SK-N-SH (cell line): ENCODE results near the gene RASGEF1C. TPM values are rescaled to one million over a fixed set of nuclear protein-coding genes. Genes with fewer than 3 reads are reported as not detected.

Experiments
- CTCF ChIA-PET: fragments of 300-600, 350-600 bp; formaldehyde crosslinking; extraction: SDS; loops from one replicate; lab custom pipeline; 2021; lab: Yijun Ruan, JAX
- POLR2A ChIA-PET: fragments of 350-600 bp; sonication (Branson Sonifier 250); formaldehyde crosslinking; extraction: SDS; loops from one replicate; lab custom pipeline; 2020; ENCODE audit warnings: antibody characterized with exemption, inconsistent platforms; lab: Yijun Ruan, JAX
- DNase-seq: peaks from one replicate; pipeline ENCODE4 v3.0.0; 2012
- H2AFZ ChIP-seq: fragments of 200-600 bp; sonication (generic); 2 replicates; pipeline ENCODE4 v1.8.1; 2016; ENCODE audit warnings: antibody characterized with exemption, mild to moderate bottlenecking, low read depth
- H3F3A ChIP-seq: fragments of 200-600 bp; sonication (generic); replicated peaks from 2 replicates; pipeline ENCODE3; 2016; ENCODE audit warnings: antibody characterized with exemption, mild to moderate bottlenecking; ENCODE audit not compliant: insufficient read depth
- H3K27ac ChIP-seq, 2 experiments: fragments of 200-500 bp in 1 of 2; fragments of 200-600 bp in 1 of 2; sonication (Bioruptor generic) in 1 of 2; sonication (generic), shearing (Covaris generic) in 1 of 2; 2 replicates each; pipeline versions ENCODE4 v1.5.1 to v1.6.1; 2014 to 2016; ENCODE audit warnings: low read depth in 2 of 2, inconsistent platforms in 1 of 2, low read length in 1 of 2, mild to moderate bottlenecking in 1 of 2, mixed read lengths in 1 of 2
- H3K27me3 ChIP-seq: fragments of 200-600 bp; sonication (generic), shearing (Covaris generic); 2 replicates; pipeline ENCODE4 v1.6.1; 2016; ENCODE audit warnings: mixed run types; ENCODE audit not compliant: insufficient read depth
- H3K36me3 ChIP-seq, 2 experiments: fragments of 200-500 bp in 1 of 2; fragments of 200-600 bp in 1 of 2; sonication (Bioruptor generic) in 1 of 2; sonication (generic) in 1 of 2; replicated peaks in 1 of 2; 2 replicates each; pipeline versions ENCODE3 to v1.5.1; 2014 to 2016; ENCODE audit warnings: low read length in 1 of 2, mild to moderate bottlenecking in 1 of 2; ENCODE audit not compliant: insufficient read depth in 2 of 2, control insufficient read depth in 1 of 2
- H3K4me1 ChIP-seq, 2 experiments: fragments of 200-500 bp in 1 of 2; fragments of 200-600 bp in 1 of 2; sonication (Bioruptor generic) in 1 of 2; sonication (generic), shearing (Covaris generic) in 1 of 2; 2 replicates each; pipeline versions ENCODE4 v1.5.1 to v1.6.1; 2014 to 2016; ENCODE audit warnings: low read depth in 1 of 2, low read length in 1 of 2, mixed run types in 1 of 2; ENCODE audit not compliant: insufficient read depth in 2 of 2, control insufficient read depth in 1 of 2
- H3K4me2 ChIP-seq: fragments of 200-600 bp; sonication (generic), shearing (Covaris generic); 2 replicates; pipeline ENCODE4 v1.6.1; 2017; ENCODE audit warnings: mixed run types
- H3K4me3 ChIP-seq, 2 experiments: fragments of 200-500 bp in 1 of 2; fragments of 200-600 bp in 1 of 2; sonication (Bioruptor generic) in 1 of 2; sonication (generic), shearing (Covaris generic) in 1 of 2; 2 replicates each; pipeline versions ENCODE4 v1.5.1 to v1.8.1; 2014 to 2016; ENCODE audit warnings: low read depth in 2 of 2, inconsistent platforms in 1 of 2, low read length in 1 of 2, mild to moderate bottlenecking in 1 of 2, mixed read lengths in 1 of 2, moderate library complexity in 1 of 2
- H3K79me2 ChIP-seq: fragments of 200-600 bp; sonication (generic); 2 replicates; pipeline ENCODE4 v1.8.1; 2017; ENCODE audit warnings: mild to moderate bottlenecking; ENCODE audit not compliant: insufficient read depth
- H3K9ac ChIP-seq: fragments of 200-600 bp; sonication (generic); 2 replicates; pipeline ENCODE4 v1.6.1; 2017; ENCODE audit warnings: mixed run types
- H3K9me2 ChIP-seq: fragments of 200-600 bp; sonication (generic); 2 replicates; pipeline ENCODE4 v1.6.1; 2017; ENCODE audit warnings: mixed run types
- H3K9me3 ChIP-seq: fragments of 200-600 bp; sonication (generic); 2 replicates; pipeline ENCODE4 v1.6.1; 2017; ENCODE audit warnings: mixed run types, mild to moderate bottlenecking, moderate library complexity
- H4K20me1 ChIP-seq: fragments of 200-600 bp; sonication (generic); 2 replicates; pipeline ENCODE4 v1.6.1; 2017; ENCODE audit warnings: mild to moderate bottlenecking, mixed run types; ENCODE audit not compliant: insufficient read depth
- CHD2 ChIP-seq: fragments of 150-350 bp; IDR thresholded peaks from 2 replicates; pipeline ENCODE4 v1.6.1; 2018; ENCODE audit warnings: low read length; ENCODE audit not compliant: partially characterized antibody
- ELF1 ChIP-seq: IDR thresholded peaks from 2 replicates; pipeline ENCODE4 v1.4.0; 2012
- EP300 ChIP-seq, 2 experiments: IDR thresholded peaks; 2 replicates each; pipeline versions ENCODE4 v1.4.0 to v1.6.1; 2012; ENCODE audit warnings: borderline replicate concordance in 1 of 2, low read depth in 1 of 2, low read length in 1 of 2
- EZH2phosphoT487 ChIP-seq: fragments of 200-600 bp; sonication (generic); IDR thresholded peaks from 2 replicates; pipeline ENCODE4 v1.6.1; 2017; ENCODE audit warnings: low read depth, mixed run types, mild to moderate bottlenecking, antibody characterized with exemption, moderate library complexity, borderline replicate concordance
- FOXJ3 ChIP-seq: sonication (generic); formaldehyde crosslinking; IDR thresholded peaks from 2 replicates; pipeline ENCODE4 v1.5.1; 2020; ENCODE audit warnings: mild to moderate bottlenecking, missing genetic modification reagents
- JUND ChIP-seq: IDR thresholded peaks from 2 replicates; pipeline ENCODE4 v1.4.0; 2012
- MXI1 ChIP-seq: IDR thresholded peaks from 2 replicates; pipeline ENCODE4 v1.6.1; 2012; ENCODE audit warnings: mild to moderate bottlenecking, low read depth, low read length, improper control_type of control experiment
- RAD21 ChIP-seq: IDR thresholded peaks from 2 replicates; pipeline ENCODE4 v1.6.1; 2012; ENCODE audit warnings: mild to moderate bottlenecking, low read length
- RCOR1 ChIP-seq: fragments of 150-350 bp; IDR thresholded peaks from 2 replicates; pipeline ENCODE4 v1.6.1; 2017; ENCODE audit warnings: antibody characterized with exemption, low read length
- RFX5 ChIP-seq: IDR thresholded peaks from 2 replicates; pipeline ENCODE4 v1.6.1; 2012; ENCODE audit warnings: mild to moderate bottlenecking, improper control_type of control experiment, low read length
- TAF1 ChIP-seq: IDR thresholded peaks from 2 replicates; pipeline ENCODE4 v1.6.1; 2012; ENCODE audit warnings: low read depth, mild to moderate bottlenecking, low read length, moderate library complexity, borderline replicate concordance
- TEAD4 ChIP-seq: IDR thresholded peaks from 2 replicates; pipeline ENCODE4 v1.4.0; 2012; ENCODE audit warnings: mild to moderate bottlenecking, borderline replicate concordance; ENCODE audit not compliant: insufficient read depth
- USF2 ChIP-seq: fragments of 150-350 bp; IDR thresholded peaks from 2 replicates; pipeline ENCODE4 v1.6.1; 2017; ENCODE audit warnings: antibody characterized with exemption, low read length, low read depth, borderline replicate concordance
- YY1 ChIP-seq: IDR thresholded peaks from 2 replicates; pipeline ENCODE4 v1.4.0; 2012; ENCODE audit warnings: low read depth, mild to moderate bottlenecking
- WGBS: methylation state at CpG from one replicate; pipeline ENCODE4 v1.1.6; 2017; ENCODE audit warnings: low lambda C conversion rate; 5-methylcytosine and 5-hydroxymethylcytosine counted together
- polyA plus RNA-seq, 3 experiments: library from polyadenylated mRNA; depleted of rRNA; stranded (reverse); fragments of >200 nt; gene quantifications; 2 replicates each; pipeline ENCODE4 v1.2.3, GENCODE V29; 2012
- TF ChIP-seq, protein P1 (sequence below): IDR thresholded peaks from 2 replicates; pipeline ENCODE4; 2012
- TF ChIP-seq, protein P2 (sequence below): IDR thresholded peaks from 2 replicates; pipeline ENCODE4 v1.4.0; 2012; ENCODE audit warnings: low read depth, borderline replicate concordance
- TF ChIP-seq, protein P3 (sequence below): IDR thresholded peaks from 2 replicates; pipeline ENCODE4 v1.6.1; 2012; ENCODE audit warnings: mild to moderate bottlenecking, low read depth, low read length, moderate library complexity
- TF ChIP-seq, protein P4 (sequence below): IDR thresholded peaks from 2 replicates; pipeline ENCODE4 v1.4.0; 2012; ENCODE audit warnings: low read depth, borderline replicate concordance
- TF ChIP-seq, protein P5 (sequence below): fragments of 200-600 bp; sonication (generic); IDR thresholded peaks from 2 replicates; pipeline ENCODE4 v1.6.1; 2017; ENCODE audit warnings: antibody characterized with exemption, mild to moderate bottlenecking, moderate library complexity

Gene RASGEF1C
- polyA plus RNA-seq, 1 of the 3 experiments (the other 2 are of a cell fraction): not detected

GRCh38 chr5:180068519-180069090 lies 140.4 kb downstream of the RASGEF1C start:
- H3K4me1 ChIP-seq: peaks cover 0 to 21% of the 10 kb centered on the region in 2 experiments; a peak in 2 of 4 replicates
- no peak overlapping the region for H3K27ac ChIP-seq
- H3K9me2 ChIP-seq: no peaks in the 10 kb centered on the region; the same call in 1 of the 2 replicates
- peaks cover 37% of the 10 kb centered on the region for H4K20me1 ChIP-seq
- H3K9me3 ChIP-seq: no peaks in the 10 kb centered on the region
- DNase-seq: no peak
- ChIA-PET CTCF (interaction anchor here (0.7 to 1.5 kb wide), 2 partner anchors 38 to 260 kb away, joined by 3 to 4 read pairs; no protein-coding TSS in a partner anchor), POLR2A (no interaction called here)
- no peak overlapping the region for H3K4me3 ChIP-seq
- peaks cover 4% of the 10 kb centered on the region for H3F3A ChIP-seq
- no peak for TF ChIP-seq MXI1
- no peak for TF ChIP-seq TAF1
- TF ChIP-seq FOXJ3 (CRISPR knock-in tag): no peak
- no peak for TF ChIP-seq EZH2phosphoT487
- no peak for TF ChIP-seq TEAD4
- TF ChIP-seq USF2: no peak
- no peak for TF ChIP-seq CHD2
- TF ChIP-seq, protein P1, sequence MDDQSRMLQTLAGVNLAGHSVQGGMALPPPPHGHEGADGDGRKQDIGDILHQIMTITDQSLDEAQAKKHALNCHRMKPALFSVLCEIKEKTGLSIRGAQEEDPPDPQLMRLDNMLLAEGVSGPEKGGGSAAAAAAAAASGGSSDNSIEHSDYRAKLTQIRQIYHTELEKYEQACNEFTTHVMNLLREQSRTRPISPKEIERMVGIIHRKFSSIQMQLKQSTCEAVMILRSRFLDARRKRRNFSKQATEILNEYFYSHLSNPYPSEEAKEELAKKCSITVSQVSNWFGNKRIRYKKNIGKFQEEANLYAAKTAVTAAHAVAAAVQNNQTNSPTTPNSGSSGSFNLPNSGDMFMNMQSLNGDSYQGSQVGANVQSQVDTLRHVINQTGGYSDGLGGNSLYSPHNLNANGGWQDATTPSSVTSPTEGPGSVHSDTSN: no peak
- TF ChIP-seq RAD21: no peak
- TF ChIP-seq, protein P2, sequence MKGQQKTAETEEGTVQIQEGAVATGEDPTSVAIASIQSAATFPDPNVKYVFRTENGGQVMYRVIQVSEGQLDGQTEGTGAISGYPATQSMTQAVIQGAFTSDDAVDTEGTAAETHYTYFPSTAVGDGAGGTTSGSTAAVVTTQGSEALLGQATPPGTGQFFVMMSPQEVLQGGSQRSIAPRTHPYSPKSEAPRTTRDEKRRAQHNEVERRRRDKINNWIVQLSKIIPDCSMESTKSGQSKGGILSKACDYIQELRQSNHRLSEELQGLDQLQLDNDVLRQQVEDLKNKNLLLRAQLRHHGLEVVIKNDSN: no peak
- no peak for TF ChIP-seq RCOR1
- TF ChIP-seq, protein P3, sequence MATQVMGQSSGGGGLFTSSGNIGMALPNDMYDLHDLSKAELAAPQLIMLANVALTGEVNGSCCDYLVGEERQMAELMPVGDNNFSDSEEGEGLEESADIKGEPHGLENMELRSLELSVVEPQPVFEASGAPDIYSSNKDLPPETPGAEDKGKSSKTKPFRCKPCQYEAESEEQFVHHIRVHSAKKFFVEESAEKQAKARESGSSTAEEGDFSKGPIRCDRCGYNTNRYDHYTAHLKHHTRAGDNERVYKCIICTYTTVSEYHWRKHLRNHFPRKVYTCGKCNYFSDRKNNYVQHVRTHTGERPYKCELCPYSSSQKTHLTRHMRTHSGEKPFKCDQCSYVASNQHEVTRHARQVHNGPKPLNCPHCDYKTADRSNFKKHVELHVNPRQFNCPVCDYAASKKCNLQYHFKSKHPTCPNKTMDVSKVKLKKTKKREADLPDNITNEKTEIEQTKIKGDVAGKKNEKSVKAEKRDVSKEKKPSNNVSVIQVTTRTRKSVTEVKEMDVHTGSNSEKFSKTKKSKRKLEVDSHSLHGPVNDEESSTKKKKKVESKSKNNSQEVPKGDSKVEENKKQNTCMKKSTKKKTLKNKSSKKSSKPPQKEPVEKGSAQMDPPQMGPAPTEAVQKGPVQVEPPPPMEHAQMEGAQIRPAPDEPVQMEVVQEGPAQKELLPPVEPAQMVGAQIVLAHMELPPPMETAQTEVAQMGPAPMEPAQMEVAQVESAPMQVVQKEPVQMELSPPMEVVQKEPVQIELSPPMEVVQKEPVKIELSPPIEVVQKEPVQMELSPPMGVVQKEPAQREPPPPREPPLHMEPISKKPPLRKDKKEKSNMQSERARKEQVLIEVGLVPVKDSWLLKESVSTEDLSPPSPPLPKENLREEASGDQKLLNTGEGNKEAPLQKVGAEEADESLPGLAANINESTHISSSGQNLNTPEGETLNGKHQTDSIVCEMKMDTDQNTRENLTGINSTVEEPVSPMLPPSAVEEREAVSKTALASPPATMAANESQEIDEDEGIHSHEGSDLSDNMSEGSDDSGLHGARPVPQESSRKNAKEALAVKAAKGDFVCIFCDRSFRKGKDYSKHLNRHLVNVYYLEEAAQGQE: no peak
- no peak for TF ChIP-seq YY1
- TF ChIP-seq JUND: no peak
- TF ChIP-seq, protein P4, sequence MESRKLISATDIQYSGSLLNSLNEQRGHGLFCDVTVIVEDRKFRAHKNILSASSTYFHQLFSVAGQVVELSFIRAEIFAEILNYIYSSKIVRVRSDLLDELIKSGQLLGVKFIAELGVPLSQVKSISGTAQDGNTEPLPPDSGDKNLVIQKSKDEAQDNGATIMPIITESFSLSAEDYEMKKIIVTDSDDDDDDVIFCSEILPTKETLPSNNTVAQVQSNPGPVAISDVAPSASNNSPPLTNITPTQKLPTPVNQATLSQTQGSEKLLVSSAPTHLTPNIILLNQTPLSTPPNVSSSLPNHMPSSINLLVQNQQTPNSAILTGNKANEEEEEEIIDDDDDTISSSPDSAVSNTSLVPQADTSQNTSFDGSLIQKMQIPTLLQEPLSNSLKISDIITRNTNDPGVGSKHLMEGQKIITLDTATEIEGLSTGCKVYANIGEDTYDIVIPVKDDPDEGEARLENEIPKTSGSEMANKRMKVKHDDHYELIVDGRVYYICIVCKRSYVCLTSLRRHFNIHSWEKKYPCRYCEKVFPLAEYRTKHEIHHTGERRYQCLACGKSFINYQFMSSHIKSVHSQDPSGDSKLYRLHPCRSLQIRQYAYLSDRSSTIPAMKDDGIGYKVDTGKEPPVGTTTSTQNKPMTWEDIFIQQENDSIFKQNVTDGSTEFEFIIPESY: no peak
- TF ChIP-seq RFX5: no peak
- TF ChIP-seq ELF1: no peak
- no peak for TF ChIP-seq EP300 (IDR thresholded peaks at IDR 0.05; ENCODE audit: borderline replicate concordance in 1 of 2, low read depth in 1 of 2, low read length in 1 of 2)
- TF ChIP-seq, protein P5, sequence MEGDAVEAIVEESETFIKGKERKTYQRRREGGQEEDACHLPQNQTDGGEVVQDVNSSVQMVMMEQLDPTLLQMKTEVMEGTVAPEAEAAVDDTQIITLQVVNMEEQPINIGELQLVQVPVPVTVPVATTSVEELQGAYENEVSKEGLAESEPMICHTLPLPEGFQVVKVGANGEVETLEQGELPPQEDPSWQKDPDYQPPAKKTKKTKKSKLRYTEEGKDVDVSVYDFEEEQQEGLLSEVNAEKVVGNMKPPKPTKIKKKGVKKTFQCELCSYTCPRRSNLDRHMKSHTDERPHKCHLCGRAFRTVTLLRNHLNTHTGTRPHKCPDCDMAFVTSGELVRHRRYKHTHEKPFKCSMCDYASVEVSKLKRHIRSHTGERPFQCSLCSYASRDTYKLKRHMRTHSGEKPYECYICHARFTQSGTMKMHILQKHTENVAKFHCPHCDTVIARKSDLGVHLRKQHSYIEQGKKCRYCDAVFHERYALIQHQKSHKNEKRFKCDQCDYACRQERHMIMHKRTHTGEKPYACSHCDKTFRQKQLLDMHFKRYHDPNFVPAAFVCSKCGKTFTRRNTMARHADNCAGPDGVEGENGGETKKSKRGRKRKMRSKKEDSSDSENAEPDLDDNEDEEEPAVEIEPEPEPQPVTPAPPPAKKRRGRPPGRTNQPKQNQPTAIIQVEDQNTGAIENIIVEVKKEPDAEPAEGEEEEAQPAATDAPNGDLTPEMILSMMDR: no peak
- peaks cover 76% of the 10 kb centered on the region for H3K79me2 ChIP-seq
- H3K36me3 ChIP-seq: no peaks in the 10 kb centered on the region
- H2AFZ ChIP-seq: no peak overlapping the region
- no peak overlapping the region for H3K4me2 ChIP-seq
- H3K9ac ChIP-seq: no peak overlapping the region
- no peaks in the 10 kb centered on the region for H3K27me3 ChIP-seq
- 85% methylated on average over 6 of the region's 6 CpGs for WGBS
